GM13977 (cell line): ENCODE data around the gene IGFLR1.

Source experiments
- DNase-seq: peaks from one replicate; pipeline ENCODE4 v3.0.0; 2012; ENCODE audit warnings: low spot score
- CTCF ChIP-seq: IDR thresholded peaks from 2 replicates; pipeline ENCODE4 v1.5.1; 2012; ENCODE audit warnings: mild to moderate bottlenecking, control low read depth; ENCODE audit not compliant: insufficient read depth; ENCODE audit errors: extremely low read depth, missing control alignments
- in situ Hi-C: fragments of 300-500 bp; cut with MboI; formaldehyde crosslinking; loops from one replicate; pipeline ENCODE4 v1.12.0; 2022; ENCODE audit warnings: low sequenced_read_pairs, low pct_unique_long_range_greater_than_20kb, mixed read lengths, inconsistent platforms; ENCODE audit not compliant: unreplicated experiment

The IGFLR1 gene

GRCh38 chr19:35718345-35719041 lies 23.8 kb downstream of the IGFLR1 start:
- in situ Hi-C loops: no loop called here
- no peak for TF ChIP-seq CTCF
- DNase-seq: peak; percentile 75

- in situ Hi-C loops: no loop called here
- no peak for TF ChIP-seq CTCF
- peak; percentile 99 for DNase-seq
Measured at GRCh38 chr19:35717665-35718344, 24.4 kb downstream of the IGFLR1 start, which contains the start of gene KMT2B. KMT2B (plus strand) TSS chr19:35718003; CDS start chr19:35718019, 16 bp downstream.

- in situ Hi-C loops: no loop called here
Measured at GRCh38 chr19:35716801-35717664, 25.2 kb downstream of the IGFLR1 start.

GRCh38 chr19:35715981-35716800 lies 26.1 kb downstream of the IGFLR1 start:
- in situ Hi-C loops: no loop called here
- no peak for TF ChIP-seq CTCF
- DNase-seq: no peak

More at GRCh38 chr19:35716801-35717664, 25.2 kb downstream of the IGFLR1 start:
- peak; percentile 86 for DNase-seq
- TF ChIP-seq CTCF: peak; percentile 69

GRCh38 chr19:35715355-35715809 lies 26.9 kb downstream of the IGFLR1 start:
- TF ChIP-seq CTCF: no peak

More at GRCh38 chr19:35715355-35715809, 26.9 kb downstream of the IGFLR1 start:
- in situ Hi-C loops: no loop called here
- no peak for DNase-seq
